WERI-Rb-1 (cell line): ENCODE measurements around the gene ANKAR.

Experiments used
- DNase-seq: peaks from one replicate; pipeline ENCODE4 v3.0.0-alpha.2; 2020
- H3K27ac ChIP-seq: fragments of 250-450 bp; sonication (Bioruptor Pico); 2 replicates; pipeline ENCODE4 v1.5.1; 2020; ENCODE audit warnings: mild to moderate bottlenecking, moderate library complexity
- H3K27me3 ChIP-seq: fragments of 250-450 bp; sonication (Bioruptor Pico); 2 replicates; pipeline ENCODE4 v1.5.1; 2021; ENCODE audit warnings: mild to moderate bottlenecking, low read depth, moderate library complexity; ENCODE audit not compliant: insufficient read depth, severe bottlenecking
- H3K36me3 ChIP-seq: fragments of 250-450 bp; sonication (Bioruptor Pico); 2 replicates; pipeline ENCODE4 v1.5.1; 2020; ENCODE audit warnings: mild to moderate bottlenecking, moderate library complexity
- H3K4me3 ChIP-seq: 2 replicates; pipeline ENCODE4 v1.5.1; 2011; ENCODE audit warnings: low read depth, mild to moderate bottlenecking, control low read depth, low read length
- H3K9me3 ChIP-seq: fragments of 250-450 bp; sonication (Bioruptor Pico); 2 replicates; pipeline ENCODE4 v1.5.1; 2021; ENCODE audit warnings: mild to moderate bottlenecking, moderate library complexity; ENCODE audit not compliant: severe bottlenecking
- CTCF ChIP-seq: IDR thresholded peaks from 2 replicates; pipeline ENCODE4 v1.5.1; 2011; ENCODE audit warnings: low read depth, mild to moderate bottlenecking, control low read depth, inconsistent platforms, low read length

Gene ANKAR

GRCh38 chr2:189674374-189675112, at the start of gene ANKAR:
Gene ANKAR, plus strand, starts transcription at chr2:189674670. Its CDS starts 1,821 bp downstream, at chr2:189676491.
- no peaks in the 10 kb centered on the region for H3K27me3 ChIP-seq
- peak; percentile 97 for TF ChIP-seq CTCF
- peak within 1 kb of the TSS; percentile 69 for H3K4me3 ChIP-seq
- H3K27ac ChIP-seq, result peak within 1 kb of the TSS; percentile 91
- DNase-seq, result peak; percentile 92
- H3K9me3 ChIP-seq, result no peaks in the 10 kb centered on the region
- peaks cover 17% of the 10 kb centered on the region for H3K36me3 ChIP-seq

GRCh38 chr2:189625636-189626035, 48.8 kb upstream of the ANKAR start:
- Histone ChIP-seq H3K4me3 (no peak overlapping the region), H3K27me3 (no peaks in the 10 kb centered on the region), H3K36me3 (no peaks in the 10 kb centered on the region), H3K9me3 (no peaks in the 10 kb centered on the region), H3K27ac (no peak overlapping the region)
- no peak for DNase-seq
- TF ChIP-seq CTCF, result no peak

GRCh38 chr2:189627789-189628188, 46.7 kb upstream of the ANKAR start:
- no peak for DNase-seq
- no peak for TF ChIP-seq CTCF
- Histone ChIP-seq H3K27me3 (no peaks in the 10 kb centered on the region), H3K36me3 (no peaks in the 10 kb centered on the region), H3K9me3 (no peaks in the 10 kb centered on the region), H3K27ac (no peak overlapping the region), H3K4me3 (no peak overlapping the region)

GRCh38 chr2:189628817-189629530, 45.5 kb upstream of the ANKAR start:
- DNase-seq, result no peak
- Histone ChIP-seq H3K4me3 (no peak overlapping the region), H3K27ac (no peak overlapping the region), H3K27me3 (no peaks in the 10 kb centered on the region), H3K36me3 (no peaks in the 10 kb centered on the region), H3K9me3 (no peaks in the 10 kb centered on the region)
- TF ChIP-seq CTCF, result 0 out of 2 replicates have a peak, but pooled peaks have one; percentile 11

GRCh38 chr2:189629531-189630453, 44.7 kb upstream of the ANKAR start:
- no peak for DNase-seq
- H3K27me3 ChIP-seq, result no peaks in the 10 kb centered on the region
- H3K27ac ChIP-seq, result no peak overlapping the region
- TF ChIP-seq CTCF, result no peak
- no peaks in the 10 kb centered on the region for H3K36me3 ChIP-seq
- no peak overlapping the region for H3K4me3 ChIP-seq
- H3K9me3 ChIP-seq, result no peaks in the 10 kb centered on the region
